IPS-NIHi11 (cell line): ENCODE measurements around the gene PATJ.
"Not testable (repeated sequence)": the region's sequence is repeated elsewhere in the genome, so short reads cannot be mapped to it uniquely, and the experiment has no call there.

Experiments
- DNase-seq: peaks from one replicate; pipeline ENCODE4 v3.0.0; 2012; ENCODE audit warnings: mixed read lengths, low spot score

Gene PATJ

GRCh38 chr1:61748566-61748965, 6.3 kb downstream of the PATJ start:
- no peak for DNase-seq

- DNase-seq, result no peak
Measured at GRCh38 chr1:61749574-61749973, 7.3 kb downstream of the PATJ start.

GRCh38 chr1:61752921-61753389, 10.7 kb downstream of the PATJ start:
- DNase-seq, result no peak

GRCh38 chr1:61753998-61754508, 11.8 kb downstream of the PATJ start:
- DNase-seq, result no peak

- DNase-seq, result no peak
Measured at GRCh38 chr1:61754545-61754944, 12.3 kb downstream of the PATJ start.

- DNase-seq, result no peak
Measured at GRCh38 chr1:61756773-61757172, 14.5 kb downstream of the PATJ start.

- DNase-seq, result no peak
Measured at GRCh38 chr1:61757950-61758349, 15.7 kb downstream of the PATJ start.

GRCh38 chr1:61770131-61770530, 27.9 kb downstream of the PATJ start:
- no peak for DNase-seq

GRCh38 chr1:61776091-61776490, 33.8 kb downstream of the PATJ start:
- DNase-seq, result no peak

GRCh38 chr1:61779231-61779630, 37.0 kb downstream of the PATJ start:
- DNase-seq, result no peak

GRCh38 chr1:61781151-61781550, 38.9 kb downstream of the PATJ start:
- DNase-seq, result no peak

GRCh38 chr1:61782771-61783170, 40.5 kb downstream of the PATJ start:
- DNase-seq, result no peak

- no peak for DNase-seq
Measured at GRCh38 chr1:61784726-61785125, 42.4 kb downstream of the PATJ start.

- DNase-seq, result no peak
Measured at GRCh38 chr1:61790837-61791236, 48.6 kb downstream of the PATJ start.

- DNase-seq, result no peak
Measured at GRCh38 chr1:61797045-61797755, 54.9 kb downstream of the PATJ start.

GRCh38 chr1:61801047-61801446, 58.8 kb downstream of the PATJ start:
- DNase-seq, result not testable (repeated sequence)

GRCh38 chr1:61807606-61808140, 65.4 kb downstream of the PATJ start:
- DNase-seq, result no peak

- no peak for DNase-seq
Measured at GRCh38 chr1:61808321-61808720, 66.0 kb downstream of the PATJ start.

GRCh38 chr1:61808968-61809367, 66.7 kb downstream of the PATJ start:
- DNase-seq, result no peak

- DNase-seq, result no peak
Measured at GRCh38 chr1:61812916-61813315, 70.6 kb downstream of the PATJ start.

GRCh38 chr1:61816191-61816590, 73.9 kb downstream of the PATJ start:
- DNase-seq, result no peak

GRCh38 chr1:61818992-61819391, 76.7 kb downstream of the PATJ start:
- DNase-seq, result no peak

- DNase-seq, result no peak
Measured at GRCh38 chr1:61819421-61819820, 77.1 kb downstream of the PATJ start.

- DNase-seq, result no peak
Measured at GRCh38 chr1:61825393-61825792, 83.1 kb downstream of the PATJ start.
